DND-41 (cell line): ENCODE results near the gene KCNIP4.

Experiments used
- EZH2 ChIP-seq: IDR thresholded peaks from 3 replicates; pipeline ENCODE4 v1.6.1; 2012; ENCODE audit warnings: borderline replicate concordance, low read depth, mild to moderate bottlenecking, moderate library complexity, low read length, inconsistent platforms; ENCODE audit not compliant: severe bottlenecking
- TF ChIP-seq, protein P1 (sequence below): IDR thresholded peaks from 2 replicates; pipeline ENCODE4 v1.5.1; 2012; ENCODE audit warnings: borderline replicate concordance, low read length, moderate library complexity, mild to moderate bottlenecking; ENCODE audit not compliant: poor library complexity, severe bottlenecking; ENCODE audit errors: extremely low read depth

DNA sequence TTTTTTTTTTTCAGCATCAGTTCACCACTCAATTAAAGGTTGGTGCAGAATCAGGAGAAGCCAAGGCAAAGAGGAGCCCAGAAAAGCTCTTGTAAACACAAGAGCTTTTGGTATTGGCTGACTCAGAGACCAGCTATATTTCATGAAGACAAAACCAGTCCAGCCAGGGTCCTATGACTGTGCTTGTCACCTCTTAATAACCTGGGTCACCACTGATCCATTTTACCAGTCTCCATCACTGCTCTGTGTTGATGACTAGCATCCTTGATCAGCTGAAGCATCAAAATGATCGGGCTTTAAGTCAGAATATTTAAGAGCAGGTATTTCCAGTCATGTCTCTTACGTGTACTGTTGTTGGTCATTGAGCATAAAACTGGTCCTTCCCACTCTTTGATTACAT lies 1010.4 kb downstream of the KCNIP4 start:
- TF ChIP-seq, protein P1, sequence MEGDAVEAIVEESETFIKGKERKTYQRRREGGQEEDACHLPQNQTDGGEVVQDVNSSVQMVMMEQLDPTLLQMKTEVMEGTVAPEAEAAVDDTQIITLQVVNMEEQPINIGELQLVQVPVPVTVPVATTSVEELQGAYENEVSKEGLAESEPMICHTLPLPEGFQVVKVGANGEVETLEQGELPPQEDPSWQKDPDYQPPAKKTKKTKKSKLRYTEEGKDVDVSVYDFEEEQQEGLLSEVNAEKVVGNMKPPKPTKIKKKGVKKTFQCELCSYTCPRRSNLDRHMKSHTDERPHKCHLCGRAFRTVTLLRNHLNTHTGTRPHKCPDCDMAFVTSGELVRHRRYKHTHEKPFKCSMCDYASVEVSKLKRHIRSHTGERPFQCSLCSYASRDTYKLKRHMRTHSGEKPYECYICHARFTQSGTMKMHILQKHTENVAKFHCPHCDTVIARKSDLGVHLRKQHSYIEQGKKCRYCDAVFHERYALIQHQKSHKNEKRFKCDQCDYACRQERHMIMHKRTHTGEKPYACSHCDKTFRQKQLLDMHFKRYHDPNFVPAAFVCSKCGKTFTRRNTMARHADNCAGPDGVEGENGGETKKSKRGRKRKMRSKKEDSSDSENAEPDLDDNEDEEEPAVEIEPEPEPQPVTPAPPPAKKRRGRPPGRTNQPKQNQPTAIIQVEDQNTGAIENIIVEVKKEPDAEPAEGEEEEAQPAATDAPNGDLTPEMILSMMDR, result no peak
- no peak for TF ChIP-seq EZH2
